Measurements from ENCODE around the gene PGLYRP3. TPM values are rescaled to one million over a fixed set of nuclear protein-coding genes. Genes with fewer than 3 reads are reported as not detected.

Gene PGLYRP3
- not detected for total RNA-seq
- polyA plus RNA-seq, result not detected
- long read RNA-seq, donor 1, result 0 reads
- long read RNA-seq, donor 2, result 0 reads
- long read RNA-seq, donor 3, result 0 reads

DNA sequence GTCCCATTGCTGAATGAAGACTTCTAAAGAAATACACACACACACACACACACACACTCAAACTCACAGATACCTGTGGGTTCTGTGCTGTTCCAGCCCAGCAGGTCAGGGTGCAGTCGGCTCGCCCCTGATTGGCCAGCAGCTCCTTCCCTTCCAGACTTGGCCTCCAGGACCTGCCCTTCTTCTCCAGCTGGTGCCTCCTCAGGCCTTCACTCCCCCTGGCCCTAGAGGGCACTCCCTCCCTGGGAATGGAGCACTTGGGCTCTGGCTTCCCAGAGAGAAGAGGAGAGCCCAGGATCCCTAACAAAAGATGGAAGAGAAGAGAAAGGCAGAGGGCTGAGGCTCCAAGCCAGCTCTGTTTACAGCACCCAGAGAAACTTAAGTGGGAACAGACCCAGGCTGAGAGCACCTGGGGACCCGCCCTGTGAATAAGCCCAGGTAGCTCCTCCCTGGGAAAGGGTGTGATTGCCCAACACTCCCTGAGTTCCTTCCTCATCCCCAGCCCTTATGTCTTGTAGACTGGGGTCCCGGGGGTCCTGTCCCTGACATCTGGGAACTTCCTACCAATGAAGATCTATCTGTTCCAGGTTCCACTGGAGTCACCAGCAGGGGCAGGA is at the start of gene PGLYRP3:
Gene PGLYRP3, minus strand, starts transcription at position 383 of the 617 bp plus-strand sequence. CDS start 2,287 bp downstream, outside the sequence.
- intact Hi-C loops (cut with DNase I), result no loop called here
- H3K27me3 ChIP-seq, result no peaks in the 10 kb centered on the region
- H3K36me3 ChIP-seq, result no peaks in the 10 kb centered on the region
- H3K27ac ChIP-seq, result no peak within 1 kb of the TSS
- no peaks in the 10 kb centered on the region for H3K4me1 ChIP-seq (ENCODE audit: insufficient read depth)
- TF ChIP-seq, protein P1, sequence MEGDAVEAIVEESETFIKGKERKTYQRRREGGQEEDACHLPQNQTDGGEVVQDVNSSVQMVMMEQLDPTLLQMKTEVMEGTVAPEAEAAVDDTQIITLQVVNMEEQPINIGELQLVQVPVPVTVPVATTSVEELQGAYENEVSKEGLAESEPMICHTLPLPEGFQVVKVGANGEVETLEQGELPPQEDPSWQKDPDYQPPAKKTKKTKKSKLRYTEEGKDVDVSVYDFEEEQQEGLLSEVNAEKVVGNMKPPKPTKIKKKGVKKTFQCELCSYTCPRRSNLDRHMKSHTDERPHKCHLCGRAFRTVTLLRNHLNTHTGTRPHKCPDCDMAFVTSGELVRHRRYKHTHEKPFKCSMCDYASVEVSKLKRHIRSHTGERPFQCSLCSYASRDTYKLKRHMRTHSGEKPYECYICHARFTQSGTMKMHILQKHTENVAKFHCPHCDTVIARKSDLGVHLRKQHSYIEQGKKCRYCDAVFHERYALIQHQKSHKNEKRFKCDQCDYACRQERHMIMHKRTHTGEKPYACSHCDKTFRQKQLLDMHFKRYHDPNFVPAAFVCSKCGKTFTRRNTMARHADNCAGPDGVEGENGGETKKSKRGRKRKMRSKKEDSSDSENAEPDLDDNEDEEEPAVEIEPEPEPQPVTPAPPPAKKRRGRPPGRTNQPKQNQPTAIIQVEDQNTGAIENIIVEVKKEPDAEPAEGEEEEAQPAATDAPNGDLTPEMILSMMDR (IDR thresholded peaks at IDR 0.05), result no peak
- TF ChIP-seq EP300 (IDR thresholded peaks at IDR 0.05) (no peak), POLR2A (IDR thresholded peaks at IDR 0.05) (no peak)
- 74 to 82% (median 75%) methylated on average over 4 of the region's 4 CpGs for WGBS, 3 donors
- no peak for DNase-seq
- no peaks in the 10 kb centered on the region for H3K9me3 ChIP-seq
- H3K4me3 ChIP-seq, result no peak within 1 kb of the TSS

- intact Hi-C loops (cut with DNase I), result no loop called here
- no peaks in the 10 kb centered on the region for H3K9me3 ChIP-seq
Measured at GRCh38 chr1:153362187-153362775, 49.5 kb upstream of the PGLYRP3 start.

DNA sequence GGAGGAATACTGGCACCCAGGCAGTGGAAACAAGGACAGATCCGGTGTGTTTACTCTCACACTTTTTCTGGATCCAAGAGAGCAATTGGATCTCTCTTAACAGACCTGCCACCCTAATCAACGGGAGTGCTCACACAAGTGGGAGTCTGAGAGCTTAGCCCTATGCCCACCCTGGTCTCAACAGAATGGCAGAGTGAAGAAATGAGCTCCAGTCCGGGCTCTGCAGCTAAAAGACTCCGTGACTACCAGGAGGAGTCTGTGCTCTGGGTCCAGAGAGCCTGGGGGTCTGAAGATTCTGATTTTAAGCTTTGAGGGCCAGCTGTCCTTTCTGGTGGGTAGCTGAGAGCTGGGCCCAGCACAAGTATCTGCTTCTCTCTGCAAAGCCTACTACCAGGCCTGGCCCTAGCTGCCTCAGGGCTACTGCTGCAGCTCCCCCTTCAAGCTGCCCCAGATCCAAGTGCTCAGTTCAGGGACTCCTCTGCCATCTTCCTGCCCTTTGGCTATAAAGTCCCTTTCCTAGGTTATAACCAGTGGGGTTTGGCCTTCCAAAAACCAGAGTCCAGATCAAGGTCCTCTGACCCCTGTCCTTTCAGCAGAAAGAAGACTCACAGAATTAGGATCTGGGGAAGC is 48.8 kb upstream of the PGLYRP3 start:
- TF ChIP-seq, protein P1 (IDR thresholded peaks at IDR 0.05), result no peak
- TF ChIP-seq POLR2A (IDR thresholded peaks at IDR 0.05), result no peak
- TF ChIP-seq EP300 (IDR thresholded peaks at IDR 0.05), result no peak
- Histone ChIP-seq H3K4me3 (no peak overlapping the region), H3K36me3 (no peaks in the 10 kb centered on the region), H3K27ac (no peak overlapping the region), H3K9me3 (no peaks in the 10 kb centered on the region), H3K27me3 (no peaks in the 10 kb centered on the region), H3K4me1 (ENCODE audit: insufficient read depth) (no peaks in the 10 kb centered on the region)
- no peak for DNase-seq
- intact Hi-C loops (cut with DNase I), result no loop called here
- WGBS, 3 donors, result 78 to 87% (median 84%) methylated on average over 4 of the region's 4 CpGs

More at GRCh38 chr1:153362187-153362775, 49.5 kb upstream of the PGLYRP3 start:
- no peaks in the 10 kb centered on the region for H3K27me3 ChIP-seq
- H3K4me1 ChIP-seq (ENCODE audit: insufficient read depth), result no peaks in the 10 kb centered on the region
- TF ChIP-seq, protein P1 (IDR thresholded peaks at IDR 0.05), result no peak
- TF ChIP-seq EP300 (IDR thresholded peaks at IDR 0.05), result no peak
- TF ChIP-seq POLR2A (IDR thresholded peaks at IDR 0.05), result no peak
- DNase-seq, result no peak
- 71 to 78% (median 73%) methylated on average over 3 of the region's 3 CpGs for WGBS, 3 donors
- H3K27ac ChIP-seq, result no peak overlapping the region
- H3K36me3 ChIP-seq, result no peaks in the 10 kb centered on the region
- no peak overlapping the region for H3K4me3 ChIP-seq

DNA sequence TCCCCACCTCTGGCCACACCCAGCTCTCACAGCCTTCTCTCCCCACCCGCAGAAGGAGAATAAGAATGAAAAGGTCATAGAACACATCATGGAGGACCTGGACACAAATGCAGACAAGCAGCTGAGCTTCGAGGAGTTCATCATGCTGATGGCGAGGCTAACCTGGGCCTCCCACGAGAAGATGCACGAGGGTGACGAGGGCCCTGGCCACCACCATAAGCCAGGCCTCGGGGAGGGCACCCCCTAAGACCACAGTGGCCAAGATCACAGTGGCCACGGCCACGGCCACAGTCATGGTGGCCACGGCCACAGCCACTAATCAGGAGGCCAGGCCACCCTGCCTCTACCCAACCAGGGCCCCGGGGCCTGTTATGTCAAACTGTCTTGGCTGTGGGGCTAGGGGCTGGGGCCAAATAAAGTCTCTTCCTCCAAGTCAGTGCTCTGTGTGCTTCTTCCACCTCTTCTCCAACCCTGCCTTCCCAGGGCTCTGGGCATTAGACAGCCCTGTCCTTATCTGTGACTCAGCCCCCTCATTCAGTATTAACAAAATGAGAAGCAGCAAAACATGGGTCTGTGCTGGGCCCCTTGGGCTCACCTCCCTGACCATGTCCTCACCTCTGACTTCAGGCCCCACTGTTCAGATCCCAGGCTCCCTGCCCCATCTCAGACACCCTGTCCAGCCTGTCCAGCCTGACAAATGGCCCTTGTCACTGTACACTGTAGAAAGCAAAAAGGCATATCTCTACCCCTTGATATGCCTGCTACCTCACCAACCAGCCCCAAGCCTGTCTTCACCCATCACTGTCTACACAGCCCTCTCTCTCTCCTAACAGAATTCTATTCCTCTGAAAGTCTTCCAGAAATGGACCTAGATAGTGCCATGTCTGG is 48.1 kb upstream of the PGLYRP3 start:
- Histone ChIP-seq H3K4me1 (ENCODE audit: insufficient read depth) (no peaks in the 10 kb centered on the region), H3K27me3 (no peaks in the 10 kb centered on the region), H3K27ac (no peak overlapping the region), H3K9me3 (no peaks in the 10 kb centered on the region), H3K36me3 (no peaks in the 10 kb centered on the region), H3K4me3 (no peak overlapping the region)
- intact Hi-C loops (cut with DNase I), result no loop called here
- no peak for DNase-seq
- WGBS, 3 donors, result 91 to 96% (median 92%) methylated on average over 11 of the region's 11 CpGs
- no peak for TF ChIP-seq POLR2A (IDR thresholded peaks at IDR 0.05)
- TF ChIP-seq EP300 (IDR thresholded peaks at IDR 0.05), result no peak
- TF ChIP-seq, protein P1 (IDR thresholded peaks at IDR 0.05), result no peak

Measured in ovary (tissue), 10 donors.